Measurements from ENCODE around the gene ST6GALNAC1.

DNA sequence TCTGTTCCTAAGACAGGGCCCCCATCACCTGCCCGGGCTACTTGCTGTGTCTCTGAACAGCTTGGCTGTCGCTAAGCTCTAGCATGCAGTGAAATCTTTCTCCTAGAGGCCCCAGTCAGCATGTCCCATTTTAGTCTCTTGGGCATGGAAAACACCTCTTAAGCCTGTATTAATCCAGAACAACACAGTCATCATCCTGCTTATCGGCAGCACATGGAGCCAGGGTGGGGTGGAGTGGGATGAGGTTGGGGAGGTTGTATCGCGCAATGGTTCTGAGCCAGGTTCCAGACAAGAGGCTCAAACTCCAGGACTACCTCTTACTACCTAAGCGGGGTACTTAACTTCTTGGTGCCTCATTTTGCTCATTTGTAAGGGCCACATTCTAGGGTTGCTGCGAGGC is 65.7 kb downstream of the ST6GALNAC1 start:
- TF ChIP-seq ZNF274 (IDR thresholded peaks at IDR 0.05; ENCODE audit: low read depth, low read length), result no peak
- TF ChIP-seq POLR2A (IDR thresholded peaks at IDR 0.05; ENCODE audit: borderline replicate concordance, extremely low read depth, insufficient read depth, insufficient read length), result no peak
- no peak for TF ChIP-seq EZH2 (IDR thresholded peaks at IDR 0.05)
- TF ChIP-seq, protein P1, sequence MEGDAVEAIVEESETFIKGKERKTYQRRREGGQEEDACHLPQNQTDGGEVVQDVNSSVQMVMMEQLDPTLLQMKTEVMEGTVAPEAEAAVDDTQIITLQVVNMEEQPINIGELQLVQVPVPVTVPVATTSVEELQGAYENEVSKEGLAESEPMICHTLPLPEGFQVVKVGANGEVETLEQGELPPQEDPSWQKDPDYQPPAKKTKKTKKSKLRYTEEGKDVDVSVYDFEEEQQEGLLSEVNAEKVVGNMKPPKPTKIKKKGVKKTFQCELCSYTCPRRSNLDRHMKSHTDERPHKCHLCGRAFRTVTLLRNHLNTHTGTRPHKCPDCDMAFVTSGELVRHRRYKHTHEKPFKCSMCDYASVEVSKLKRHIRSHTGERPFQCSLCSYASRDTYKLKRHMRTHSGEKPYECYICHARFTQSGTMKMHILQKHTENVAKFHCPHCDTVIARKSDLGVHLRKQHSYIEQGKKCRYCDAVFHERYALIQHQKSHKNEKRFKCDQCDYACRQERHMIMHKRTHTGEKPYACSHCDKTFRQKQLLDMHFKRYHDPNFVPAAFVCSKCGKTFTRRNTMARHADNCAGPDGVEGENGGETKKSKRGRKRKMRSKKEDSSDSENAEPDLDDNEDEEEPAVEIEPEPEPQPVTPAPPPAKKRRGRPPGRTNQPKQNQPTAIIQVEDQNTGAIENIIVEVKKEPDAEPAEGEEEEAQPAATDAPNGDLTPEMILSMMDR (IDR thresholded peaks at IDR 0.05 in 2 of 3, conservative IDR thresholded peaks at IDR 0.05 in 1 of 3; ENCODE audit: borderline replicate concordance in 1 of 3, insufficient read depth in 1 of 3, low read depth in 2 of 3, low read length in 2 of 3), result no peak

Data from HCT116 (cell line).